IPS-20b (cell line): ENCODE results near the gene KRTAP19-5.
"Not testable (repeated sequence)": the region's sequence is repeated elsewhere in the genome, so short reads cannot be mapped to it uniquely, and the experiment has no call there.

Source experiments
- H3K27ac ChIP-seq: one replicate; pipeline ENCODE4 v1.5.1; 2013; ENCODE audit warnings: low read length
- H3K27me3 ChIP-seq: 2 replicates; pipeline ENCODE4 v1.6.1; 2013; ENCODE audit warnings: mild to moderate bottlenecking, low read length, inconsistent platforms; ENCODE audit not compliant: insufficient read depth
- H3K36me3 ChIP-seq: 2 replicates; pipeline ENCODE4 v1.6.1; 2013; ENCODE audit warnings: low read depth, mild to moderate bottlenecking, inconsistent platforms, low read length, moderate library complexity; ENCODE audit not compliant: insufficient read depth
- H3K4me1 ChIP-seq: 2 replicates; pipeline ENCODE4 v1.6.1; 2013; ENCODE audit warnings: mild to moderate bottlenecking, control low read depth, inconsistent platforms, low read length, moderate library complexity; ENCODE audit not compliant: insufficient read depth
- H3K4me3 ChIP-seq: 2 replicates; pipeline ENCODE4 v1.5.1; 2013; ENCODE audit warnings: mild to moderate bottlenecking, low read length, inconsistent platforms
- H3K9ac ChIP-seq: 2 replicates; pipeline ENCODE4 v1.6.1; 2013; ENCODE audit warnings: low read depth, mild to moderate bottlenecking, inconsistent platforms, low read length, moderate library complexity
- H3K9me3 ChIP-seq: 2 replicates; pipeline ENCODE4 v1.6.1; 2013; ENCODE audit warnings: mild to moderate bottlenecking, low read depth, low read length, inconsistent platforms; ENCODE audit not compliant: insufficient read depth

The KRTAP19-5 gene

GRCh38 chr21:30502041-30502440 lies at the start of gene KRTAP19-5:
Gene KRTAP19-5, minus strand, starts transcription at chr21:30502141. Its CDS starts 51 bp downstream, at chr21:30502090.
- Histone ChIP-seq H3K27ac (no peak within 1 kb of the TSS), H3K27me3 (no peaks in the 10 kb centered on the region), H3K36me3 (no peaks in the 10 kb centered on the region), H3K9me3 (no peaks in the 10 kb centered on the region), H3K9ac (no peak within 1 kb of the TSS), H3K4me1 (no peaks in the 10 kb centered on the region), H3K4me3 (no peak within 1 kb of the TSS)

- Histone ChIP-seq H3K9me3 (no peaks in the 10 kb centered on the region), H3K9ac (no peak within 1 kb of the TSS), H3K27me3 (no peaks in the 10 kb centered on the region), H3K4me3 (no peak within 1 kb of the TSS), H3K27ac (no peak within 1 kb of the TSS), H3K4me1 (no peaks in the 10 kb centered on the region), H3K36me3 (no peaks in the 10 kb centered on the region)
These were observed 39.8 kb upstream of the KRTAP19-5 start, which contains the start of gene KRTAP19-6 for GRCh38 chr21:30541764-30542163. Gene KRTAP19-6, minus strand, starts transcription at chr21:30541864. Its CDS starts 31 bp downstream, at chr21:30541833.

GRCh38 chr21:30518876-30519275 lies 16.9 kb upstream of the KRTAP19-5 start:
- H3K9me3 ChIP-seq: no peaks in the 10 kb centered on the region
- H3K4me1 ChIP-seq: no peaks in the 10 kb centered on the region
- H3K4me3 ChIP-seq: no peak overlapping the region
- H3K36me3 ChIP-seq: no peaks in the 10 kb centered on the region
- H3K27ac ChIP-seq: no peak overlapping the region
- H3K9ac ChIP-seq: no peak overlapping the region
- no peaks in the 10 kb centered on the region for H3K27me3 ChIP-seq

GRCh38 chr21:30515681-30516080 lies 13.7 kb upstream of the KRTAP19-5 start:
- H3K9ac ChIP-seq: no peak overlapping the region
- no peak overlapping the region for H3K27ac ChIP-seq
- no peaks in the 10 kb centered on the region for H3K4me1 ChIP-seq
- no peaks in the 10 kb centered on the region for H3K9me3 ChIP-seq
- H3K36me3 ChIP-seq: no peaks in the 10 kb centered on the region
- H3K27me3 ChIP-seq: no peaks in the 10 kb centered on the region
- no peak overlapping the region for H3K4me3 ChIP-seq

- H3K9me3 ChIP-seq: not testable (repeated sequence)
These were observed 3.8 kb upstream of the KRTAP19-5 start for GRCh38 chr21:30505621-30506205.

GRCh38 chr21:30497065-30497464 lies 4.9 kb downstream of the KRTAP19-5 start, which contains the start of gene KRTAP19-4:
Gene KRTAP19-4, minus strand, starts transcription at chr21:30497165. Its CDS starts 55 bp downstream, at chr21:30497110.
- Histone ChIP-seq H3K9me3 (no peaks in the 10 kb centered on the region), H3K27me3 (no peaks in the 10 kb centered on the region), H3K36me3 (no peaks in the 10 kb centered on the region), H3K27ac (no peak within 1 kb of the TSS), H3K4me1 (no peaks in the 10 kb centered on the region), H3K4me3 (no peak within 1 kb of the TSS), H3K9ac (no peak within 1 kb of the TSS)

More at GRCh38 chr21:30505621-30506205, 3.8 kb upstream of the KRTAP19-5 start:
- not testable (repeated sequence) for H3K9ac ChIP-seq, H3K27me3 ChIP-seq, H3K36me3 ChIP-seq, H3K27ac ChIP-seq, H3K4me1 ChIP-seq, H3K4me3 ChIP-seq

- Histone ChIP-seq H3K4me3 (no peak within 1 kb of the TSS), H3K4me1 (no peaks in the 10 kb centered on the region), H3K27me3 (no peaks in the 10 kb centered on the region), H3K9me3 (peaks cover 10% of the 10 kb centered on the region; the same call in 1 of the 2 replicates), H3K9ac (no peak within 1 kb of the TSS), H3K27ac (no peak within 1 kb of the TSS), H3K36me3 (no peaks in the 10 kb centered on the region)
These were observed 9.9 kb downstream of the KRTAP19-5 start, which contains the start of gene KRTAP19-3 for GRCh38 chr21:30491963-30492428. Gene KRTAP19-3, minus strand, starts transcription at chr21:30492013. Its CDS starts 56 bp downstream, at chr21:30491957.

- Histone ChIP-seq H3K9me3 (peaks cover 29% of the 10 kb centered on the region), H3K4me1 (no peaks in the 10 kb centered on the region), H3K36me3 (no peaks in the 10 kb centered on the region), H3K27ac (no peak within 1 kb of the TSS), H3K4me3 (no peak within 1 kb of the TSS), H3K9ac (no peak within 1 kb of the TSS), H3K27me3 (no peaks in the 10 kb centered on the region)
These were observed 14.6 kb downstream of the KRTAP19-5 start, which contains the start of gene KRTAP19-2 for GRCh38 chr21:30487336-30487735. Gene KRTAP19-2, minus strand, starts transcription at chr21:30487436. Its CDS starts 88 bp downstream, at chr21:30487348.

- peaks cover 29% of the 10 kb centered on the region for H3K9me3 ChIP-seq
- H3K36me3 ChIP-seq: no peaks in the 10 kb centered on the region
- H3K4me1 ChIP-seq: no peaks in the 10 kb centered on the region
- H3K9ac ChIP-seq: no peak overlapping the region
- no peaks in the 10 kb centered on the region for H3K27me3 ChIP-seq
- no peak overlapping the region for H3K27ac ChIP-seq
- H3K4me3 ChIP-seq: no peak overlapping the region
These were observed 15.8 kb downstream of the KRTAP19-5 start for GRCh38 chr21:30486180-30486579.

GRCh38 chr21:30482130-30482529 lies 19.8 kb downstream of the KRTAP19-5 start:
- Histone ChIP-seq H3K4me3 (no peak overlapping the region), H3K9ac (no peak overlapping the region)

GRCh38 chr21:30480145-30480544 lies 21.8 kb downstream of the KRTAP19-5 start, which contains the start of gene KRTAP19-1:
Gene KRTAP19-1, minus strand, starts transcription at chr21:30480367. Its CDS starts 50 bp downstream, at chr21:30480317.
- no peaks in the 10 kb centered on the region for H3K4me1 ChIP-seq

More at GRCh38 chr21:30482130-30482529, 19.8 kb downstream of the KRTAP19-5 start:
- Histone ChIP-seq H3K9me3 (peaks cover 20% of the 10 kb centered on the region), H3K4me1 (no peaks in the 10 kb centered on the region), H3K27me3 (no peaks in the 10 kb centered on the region), H3K36me3 (no peaks in the 10 kb centered on the region), H3K27ac (no peak overlapping the region)

GRCh38 chr21:30479259-30479658 lies 22.7 kb downstream of the KRTAP19-5 start:
- Histone ChIP-seq H3K27me3 (no peaks in the 10 kb centered on the region), H3K36me3 (no peaks in the 10 kb centered on the region), H3K4me3 (no peak overlapping the region), H3K4me1 (no peaks in the 10 kb centered on the region), H3K27ac (no peak overlapping the region), H3K9ac (no peak overlapping the region), H3K9me3 (no peaks in the 10 kb centered on the region)

More at GRCh38 chr21:30480145-30480544, 21.8 kb downstream of the KRTAP19-5 start, which contains the start of gene KRTAP19-1:
- H3K36me3 ChIP-seq: no peaks in the 10 kb centered on the region
- no peak within 1 kb of the TSS for H3K9ac ChIP-seq
- no peak within 1 kb of the TSS for H3K27ac ChIP-seq
- H3K4me3 ChIP-seq: no peak within 1 kb of the TSS
- no peaks in the 10 kb centered on the region for H3K27me3 ChIP-seq
- H3K9me3 ChIP-seq: peaks cover 3% of the 10 kb centered on the region; the same call in 1 of the 2 replicates
